Measurements from ENCODE around the gene CD3E. TPM values are rescaled to one million over a fixed set of nuclear protein-coding genes. Genes with fewer than 3 reads are reported as not detected.
A peak's percentile ranks its signal among the peaks of the same experiment; 100 is the strongest.

The CD3E gene
- total RNA-seq, 3 donors from 2014 or later (not counting 1 experiment from before 2014, with no cell fraction given): 31.6 to 322 (median 155) TPM

GRCh38 chr11:118313242-118313641, 8.7 kb downstream of the CD3E start:
- ATAC-seq (no peak), DNase-seq (no peak)
- no peaks in the 10 kb centered on the region for H3K9me3 ChIP-seq (ENCODE audit: control insufficient read depth, insufficient read depth, low read length)
- Mint-ChIP-seq H3K9me3 (no peaks in the 10 kb centered on the region), H3K4me1 (peaks cover 58 to 82% of the 10 kb centered on the region in 2 donors), H3K36me3 (no peaks in the 10 kb centered on the region), H3K27me3 (ENCODE audit: low read depth in 2 of 2) (no peaks in the 10 kb centered on the region), H3K27ac (peak overlapping the region; percentile 87 to 88), H3K4me3 (no peak overlapping the region)
- no peak overlapping the region for H3K4me3 ChIP-seq (ENCODE audit: low read length)
- H3K4me1 ChIP-seq (ENCODE audit: control insufficient read depth, insufficient read depth, low read length): peaks cover 57% of the 10 kb centered on the region
- 65% methylated on average over 2 of the region's 4 CpGs for WGBS (ENCODE audit: insufficient coverage)
- intact Hi-C loops (cut with micrococcal nuclease): no loop called here
- H3K36me3 ChIP-seq (ENCODE audit: control insufficient read depth, insufficient read depth, low read length): peaks cover 48% of the 10 kb centered on the region
- no peaks in the 10 kb centered on the region for H3K27me3 ChIP-seq (ENCODE audit: control insufficient read depth, insufficient read depth, low read length)
- TF ChIP-seq CTCF (IDR thresholded peaks at IDR 0.05): no peak
- H3K27ac ChIP-seq (ENCODE audit: low read length): no peak overlapping the region

GRCh38 chr11:118314988-118315411, 10.5 kb downstream of the CD3E start:
- Mint-ChIP-seq H3K4me3 (peak overlapping the region; percentile 91), H3K27ac (peak overlapping the region; percentile 87 to 88), H3K27me3 (ENCODE audit: low read depth in 2 of 2) (no peaks in the 10 kb centered on the region), H3K9me3 (peaks cover 0 to 2% of the 10 kb centered on the region in 2 donors), H3K4me1 (peaks cover 66 to 89% of the 10 kb centered on the region in 2 donors), H3K36me3 (no peaks in the 10 kb centered on the region)
- intact Hi-C loops (cut with micrococcal nuclease): no loop called here
- TF ChIP-seq CTCF (IDR thresholded peaks at IDR 0.05): no peak
- no peak for DNase-seq
- Histone ChIP-seq H3K4me1 (ENCODE audit: control insufficient read depth, insufficient read depth, low read length) (peaks cover 74% of the 10 kb centered on the region), H3K36me3 (ENCODE audit: control insufficient read depth, insufficient read depth, low read length) (peaks cover 38% of the 10 kb centered on the region), H3K27ac (ENCODE audit: low read length) (peak overlapping the region; percentile 71), H3K9me3 (ENCODE audit: control insufficient read depth, insufficient read depth, low read length) (no peaks in the 10 kb centered on the region), H3K4me3 (ENCODE audit: low read length) (no peak overlapping the region), H3K27me3 (ENCODE audit: control insufficient read depth, insufficient read depth, low read length) (no peaks in the 10 kb centered on the region)
- WGBS (ENCODE audit: insufficient coverage): 96% methylated on average over 5 of the region's 7 CpGs
- no peak for ATAC-seq

- ATAC-seq (no peak), DNase-seq (no peak)
- Histone ChIP-seq H3K27ac (ENCODE audit: low read length) (peak overlapping the region; percentile 41), H3K9me3 (ENCODE audit: control insufficient read depth, insufficient read depth, low read length) (no peaks in the 10 kb centered on the region), H3K4me3 (ENCODE audit: low read length) (no peak overlapping the region), H3K36me3 (ENCODE audit: control insufficient read depth, insufficient read depth, low read length) (peaks cover 14% of the 10 kb centered on the region), H3K4me1 (ENCODE audit: control insufficient read depth, insufficient read depth, low read length) (peaks cover 90% of the 10 kb centered on the region), H3K27me3 (ENCODE audit: control insufficient read depth, insufficient read depth, low read length) (no peaks in the 10 kb centered on the region)
- intact Hi-C loops (cut with micrococcal nuclease): no loop called here
- no peaks in the 10 kb centered on the region for H3K36me3 Mint-ChIP-seq
- TF ChIP-seq CTCF (IDR thresholded peaks at IDR 0.05): no peak
- H3K9me3 Mint-ChIP-seq: peaks cover 0 to 3% of the 10 kb centered on the region in 2 donors
- H3K4me1 Mint-ChIP-seq: peaks cover 63 to 83% of the 10 kb centered on the region in 2 donors
- H3K27me3 Mint-ChIP-seq (ENCODE audit: low read depth in 2 of 2): no peaks in the 10 kb centered on the region
- H3K4me3 Mint-ChIP-seq: no peak overlapping the region
- WGBS (ENCODE audit: insufficient coverage): 82% methylated on average over 4 of the region's 4 CpGs
- H3K27ac Mint-ChIP-seq: peak overlapping the region; percentile 17 to 38
Measured at GRCh38 chr11:118318124-118318523, 13.6 kb downstream of the CD3E start.
